Measurements from ENCODE around the gene TARBP1.

The TARBP1 gene

GRCh38 chr1:234497589-234497988 lies 18.6 kb upstream of the TARBP1 start:
- no peaks in the 10 kb centered on the region for H3K79me2 ChIP-seq (ENCODE audit: insufficient read depth, low read length)
- no peak overlapping the region for H3K4me2 ChIP-seq (ENCODE audit: low read length)
- H3K27me3 ChIP-seq (ENCODE audit: insufficient read depth, low read length), result no peaks in the 10 kb centered on the region
- no peak overlapping the region for H3K9ac ChIP-seq (ENCODE audit: low read length)
- no peaks in the 10 kb centered on the region for H3K36me3 ChIP-seq (ENCODE audit: insufficient read depth, low read length)
- H3F3A ChIP-seq (ENCODE audit: insufficient read depth, low read length), result no peaks in the 10 kb centered on the region
- H2AFZ ChIP-seq (ENCODE audit: low read length), result no peak overlapping the region
- peaks cover 33% of the 10 kb centered on the region for H3K4me1 ChIP-seq (ENCODE audit: insufficient read depth, low read length, severe bottlenecking)
- H3K9me2 ChIP-seq (ENCODE audit: low read depth, low read length), result no peaks in the 10 kb centered on the region
- H3K9me3 ChIP-seq (ENCODE audit: low read length), result no peaks in the 10 kb centered on the region
- H3K4me3 ChIP-seq (ENCODE audit: low read depth, low read length, poor library complexity, severe bottlenecking), result no peak overlapping the region
- H3K27ac ChIP-seq (ENCODE audit: low read depth, low read length, poor library complexity, severe bottlenecking), result no peak overlapping the region
- H4K20me1 ChIP-seq (ENCODE audit: insufficient read depth, low read length), result no peaks in the 10 kb centered on the region
- TF ChIP-seq CTCF (IDR thresholded peaks at IDR 0.05; ENCODE audit: low read length) (no peak), EZH2 (IDR thresholded peaks at IDR 0.05; ENCODE audit: borderline replicate concordance, low read length) (no peak)

GRCh38 chr1:234495231-234495990 lies 16.4 kb upstream of the TARBP1 start:
- TF ChIP-seq CTCF (IDR thresholded peaks at IDR 0.05; ENCODE audit: low read length) (no peak), EZH2 (IDR thresholded peaks at IDR 0.05; ENCODE audit: borderline replicate concordance, low read length) (no peak)
- H3K27me3 ChIP-seq (ENCODE audit: insufficient read depth, low read length), result no peaks in the 10 kb centered on the region
- no peak overlapping the region for H3K4me3 ChIP-seq (ENCODE audit: low read depth, low read length, poor library complexity, severe bottlenecking)
- no peaks in the 10 kb centered on the region for H3F3A ChIP-seq (ENCODE audit: insufficient read depth, low read length)
- peak overlapping the region; percentile 52 for H3K4me2 ChIP-seq (ENCODE audit: low read length)
- H3K27ac ChIP-seq (ENCODE audit: low read depth, low read length, poor library complexity, severe bottlenecking), result peak overlapping the region; percentile 48
- peak overlapping the region; percentile 81; the same call in 1 of the 2 replicates for H2AFZ ChIP-seq (ENCODE audit: low read length)
- H3K9ac ChIP-seq (ENCODE audit: low read length), result peak overlapping the region; percentile 33; the same call in 1 of the 2 replicates
- no peaks in the 10 kb centered on the region for H3K9me3 ChIP-seq (ENCODE audit: low read length)
- no peaks in the 10 kb centered on the region for H3K9me2 ChIP-seq (ENCODE audit: low read depth, low read length)
- H3K4me1 ChIP-seq (ENCODE audit: insufficient read depth, low read length, severe bottlenecking), result peaks cover 31% of the 10 kb centered on the region
- no peaks in the 10 kb centered on the region for H4K20me1 ChIP-seq (ENCODE audit: insufficient read depth, low read length)
- no peaks in the 10 kb centered on the region for H3K36me3 ChIP-seq (ENCODE audit: insufficient read depth, low read length)
- no peaks in the 10 kb centered on the region for H3K79me2 ChIP-seq (ENCODE audit: insufficient read depth, low read length)

GRCh38 chr1:234494049-234494448 lies 15.1 kb upstream of the TARBP1 start:
- H3K4me3 ChIP-seq (ENCODE audit: low read depth, low read length, poor library complexity, severe bottlenecking), result no peak overlapping the region
- no peaks in the 10 kb centered on the region for H3F3A ChIP-seq (ENCODE audit: insufficient read depth, low read length)
- no peaks in the 10 kb centered on the region for H3K9me2 ChIP-seq (ENCODE audit: low read depth, low read length)
- no peak overlapping the region for H2AFZ ChIP-seq (ENCODE audit: low read length)
- H3K4me2 ChIP-seq (ENCODE audit: low read length), result no peak overlapping the region
- H3K9ac ChIP-seq (ENCODE audit: low read length), result no peak overlapping the region
- TF ChIP-seq CTCF (IDR thresholded peaks at IDR 0.05; ENCODE audit: low read length) (no peak), EZH2 (IDR thresholded peaks at IDR 0.05; ENCODE audit: borderline replicate concordance, low read length) (no peak)
- no peaks in the 10 kb centered on the region for H3K79me2 ChIP-seq (ENCODE audit: insufficient read depth, low read length)
- no peaks in the 10 kb centered on the region for H3K9me3 ChIP-seq (ENCODE audit: low read length)
- no peaks in the 10 kb centered on the region for H3K27me3 ChIP-seq (ENCODE audit: insufficient read depth, low read length)
- H4K20me1 ChIP-seq (ENCODE audit: insufficient read depth, low read length), result no peaks in the 10 kb centered on the region
- H3K4me1 ChIP-seq (ENCODE audit: insufficient read depth, low read length, severe bottlenecking), result peaks cover 27% of the 10 kb centered on the region
- H3K27ac ChIP-seq (ENCODE audit: low read depth, low read length, poor library complexity, severe bottlenecking), result no peak overlapping the region
- H3K36me3 ChIP-seq (ENCODE audit: insufficient read depth, low read length), result no peaks in the 10 kb centered on the region
